GM12864 (cell line): ENCODE measurements around the gene USP48.
"Not testable (repeated sequence)": the region's sequence is repeated elsewhere in the genome, so short reads cannot be mapped to it uniquely, and the experiment has no call there.

Experiments
- DNase-seq: peaks from one replicate; pipeline ENCODE4 v3.0.0-alpha.2; 2011; ENCODE audit warnings: low read depth
- H3K4me3 ChIP-seq: 2 replicates; pipeline ENCODE4 v1.5.1; 2011; ENCODE audit warnings: mild to moderate bottlenecking, low read depth, low read length, control low read depth
- CTCF ChIP-seq: IDR thresholded peaks from 2 replicates; pipeline ENCODE4 v1.5.1; 2011; ENCODE audit warnings: low read depth, mild to moderate bottlenecking, moderate library complexity, low read length, control low read depth, inconsistent platforms; ENCODE audit errors: missing control alignments

USP48 gene

GRCh38 chr1:21631944-21632887, 150.7 kb downstream of the USP48 start:
- no peak for DNase-seq
- no peak overlapping the region for H3K4me3 ChIP-seq
- TF ChIP-seq CTCF, result no peak

GRCh38 chr1:21631590-21631943, 151.4 kb downstream of the USP48 start:
- DNase-seq, H3K4me3 ChIP-seq: not testable (repeated sequence)

GRCh38 chr1:21630571-21631343, 152.2 kb downstream of the USP48 start:
- H3K4me3 ChIP-seq, result no peak overlapping the region
- no peak for DNase-seq
- TF ChIP-seq CTCF, result no peak

DNA sequence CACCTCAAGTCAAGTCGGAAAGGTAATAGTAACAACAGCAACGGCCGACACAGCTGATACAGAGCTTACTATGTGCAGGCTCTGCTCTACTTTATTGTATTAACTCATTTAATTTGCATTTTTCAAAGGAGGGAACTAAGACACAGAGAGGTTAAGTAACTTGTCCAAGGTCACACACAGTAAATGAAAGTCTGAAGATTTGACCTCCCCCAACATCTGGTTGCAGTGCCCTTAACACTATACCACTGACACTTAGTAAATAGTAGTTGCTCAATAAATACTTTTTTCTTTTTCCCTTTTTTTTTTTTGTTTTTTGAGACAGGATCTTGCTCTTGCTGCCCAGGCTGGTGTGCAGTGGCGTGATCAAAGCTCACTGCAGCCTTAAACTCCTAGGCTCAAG, 153.0 kb downstream of the USP48 start:
- H3K4me3 ChIP-seq, result no peak overlapping the region
- TF ChIP-seq CTCF, result no peak

GRCh38 chr1:21628798-21629393, 154.1 kb downstream of the USP48 start:
- no peak for TF ChIP-seq CTCF
- DNase-seq, result no peak
- H3K4me3 ChIP-seq, result no peak overlapping the region

More for the DNA sequence above, 153.0 kb downstream of the USP48 start:
- DNase-seq, result no peak
